ENCODE data around the gene NOP53.
"Not testable (repeated sequence)": the region's sequence is repeated elsewhere in the genome, so short reads cannot be mapped to it uniquely, and the experiment has no call there.

NOP53 gene

GRCh38 chr19:47754206-47755064, 9.1 kb downstream of the NOP53 start:
- no peak for DNase-seq (ENCODE audit: low read depth in 2 of 2)

- no peak for DNase-seq (ENCODE audit: low read depth in 2 of 2)
Measured at GRCh38 chr19:47755065-47755761, 9.9 kb downstream of the NOP53 start.

- DNase-seq (ENCODE audit: low read depth in 2 of 2), result no peak
Measured at GRCh38 chr19:47755762-47756626, 10.6 kb downstream of the NOP53 start.

DNA sequence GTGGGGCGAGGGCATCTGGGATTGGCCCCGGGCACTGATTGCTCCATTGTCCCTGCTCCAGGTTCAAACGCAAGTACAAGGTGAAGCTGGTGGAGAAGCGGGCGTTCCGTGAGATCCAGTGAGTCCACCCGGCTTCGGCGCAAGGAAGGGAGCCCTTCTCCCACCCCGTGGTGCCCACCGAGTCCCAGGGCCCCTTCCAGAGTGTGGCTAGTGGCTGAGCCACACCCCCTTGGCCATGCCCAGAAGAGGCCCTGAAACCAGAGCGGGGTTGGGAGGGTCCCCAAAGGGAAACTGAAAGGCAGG, 11.2 kb downstream of the NOP53 start:
- no peak for DNase-seq (ENCODE audit: low read depth in 2 of 2)

- DNase-seq (ENCODE audit: low read depth in 2 of 2), result no peak
Measured at GRCh38 chr19:47756953-47757608, 11.7 kb downstream of the NOP53 start.

DNA sequence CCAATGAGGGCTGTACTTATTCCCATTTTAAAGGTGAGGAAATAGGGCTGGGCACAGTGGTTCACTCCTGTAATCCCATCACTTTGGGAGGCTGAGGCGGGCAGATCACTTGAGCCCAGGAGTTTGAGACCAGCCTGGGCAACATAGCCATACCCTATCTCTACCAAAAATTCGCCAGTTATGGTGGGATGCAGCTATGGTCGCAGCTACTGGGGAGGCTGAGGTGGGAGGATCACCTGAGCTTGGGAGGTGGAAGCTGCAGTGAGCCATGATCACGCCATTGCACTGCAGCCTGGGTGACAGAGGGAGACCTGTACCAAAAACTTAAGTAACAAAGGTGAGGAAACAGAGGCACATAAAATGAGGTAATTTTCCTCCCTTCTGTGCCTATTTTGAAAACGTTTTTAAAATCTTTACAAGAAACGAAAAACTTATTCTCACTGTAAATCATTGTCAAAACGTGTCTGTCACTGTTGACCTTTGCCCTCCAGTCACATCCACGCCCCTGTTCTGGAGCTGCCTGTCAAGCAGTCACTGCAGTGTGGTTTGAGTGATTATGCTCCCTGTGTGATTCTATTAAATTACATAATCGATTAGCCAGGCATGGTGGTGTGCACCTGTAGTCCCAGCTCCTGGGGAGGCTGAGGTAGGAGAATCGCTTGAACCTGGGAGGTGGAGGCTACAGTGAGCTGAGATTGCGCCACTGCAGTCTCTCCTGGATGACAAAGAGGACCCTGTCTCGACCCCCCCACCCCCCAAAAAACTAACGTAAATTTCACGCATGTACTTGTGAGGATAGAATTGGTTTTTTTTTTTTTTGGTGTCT, 12.5 kb downstream of the NOP53 start:
- no peak for DNase-seq (ENCODE audit: low read depth in 2 of 2)

DNA sequence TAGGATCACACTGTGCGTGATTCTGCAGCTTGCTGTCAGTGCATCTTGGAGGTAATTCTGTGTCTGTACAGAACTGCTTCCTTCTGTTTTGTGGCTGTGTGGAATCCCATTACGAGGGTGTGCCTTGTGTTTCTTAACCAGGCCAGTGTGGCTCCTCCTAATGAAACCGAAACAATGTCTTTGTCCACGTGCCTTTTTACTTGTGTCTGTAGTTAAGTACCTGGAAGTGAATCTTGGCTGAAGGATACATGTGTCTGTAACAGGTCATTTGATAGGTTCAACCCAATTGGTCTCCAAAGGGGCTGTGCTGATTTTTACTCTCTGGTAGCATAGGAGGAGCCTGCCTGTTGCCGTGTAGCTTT, 13.1 kb downstream of the NOP53 start:
- DNase-seq (ENCODE audit: low read depth in 2 of 2), result no peak

GRCh38 chr19:47760632-47760999, 15.3 kb downstream of the NOP53 start:
- DNase-seq (ENCODE audit: low read depth in 2 of 2), result no peak

GRCh38 chr19:47761566-47761965, 16.2 kb downstream of the NOP53 start:
- DNase-seq (ENCODE audit: low read depth in 2 of 2), result no peak

GRCh38 chr19:47762151-47762550, 16.8 kb downstream of the NOP53 start:
- DNase-seq (ENCODE audit: low read depth in 2 of 2), result no peak

GRCh38 chr19:47762615-47763308, 17.4 kb downstream of the NOP53 start:
- DNase-seq (ENCODE audit: low read depth in 2 of 2), result no peak

GRCh38 chr19:47764705-47765104, 19.4 kb downstream of the NOP53 start:
- not testable (repeated sequence) for DNase-seq (ENCODE audit: low read depth in 2 of 2)

GRCh38 chr19:47765523-47766358, 20.4 kb downstream of the NOP53 start:
- DNase-seq (ENCODE audit: low read depth in 2 of 2), result peak in 1 of 2 experiments; percentile 20

- no peak for DNase-seq (ENCODE audit: low read depth in 2 of 2)
Measured at GRCh38 chr19:47766359-47766620, 20.9 kb downstream of the NOP53 start.

DNA sequence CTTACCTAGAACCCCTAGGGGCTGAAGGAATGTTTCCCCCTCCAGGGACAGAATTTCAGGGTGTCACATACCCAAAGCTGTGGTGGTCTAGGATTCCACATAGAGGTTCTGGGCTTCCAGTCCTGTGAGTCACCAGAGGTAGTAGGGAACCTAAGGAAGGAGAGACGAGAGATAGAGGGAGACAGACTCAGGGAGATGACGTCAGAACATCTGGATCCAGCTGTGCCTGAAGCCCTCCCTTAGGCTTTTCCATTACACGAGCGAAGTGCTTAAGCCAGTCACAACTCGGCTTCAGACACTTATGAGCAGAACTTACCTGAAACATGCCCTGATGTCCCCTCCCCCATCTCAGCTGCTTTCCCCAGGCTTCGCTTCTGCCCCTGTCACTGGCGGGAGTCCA, 21.3 kb downstream of the NOP53 start:
- DNase-seq (ENCODE audit: low read depth in 2 of 2), result no peak

DNA sequence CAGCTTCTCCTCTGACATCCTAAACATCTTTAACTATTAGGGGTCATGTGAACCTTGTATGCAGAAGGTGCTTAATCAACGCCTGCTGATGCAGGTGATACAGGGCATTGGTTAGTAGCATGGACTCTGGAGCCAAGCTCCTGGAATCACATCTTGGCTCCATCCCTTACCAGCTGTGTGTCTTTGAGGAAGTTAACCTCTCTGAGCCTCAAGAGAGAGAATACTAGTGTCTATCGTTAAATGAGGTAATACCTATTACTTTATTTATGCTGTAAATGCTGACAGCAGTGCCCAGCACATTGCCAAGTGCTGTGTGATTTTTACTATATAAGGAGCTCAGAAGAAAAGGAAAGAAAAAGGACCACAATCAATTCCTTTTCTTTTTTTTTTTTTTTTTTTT, 22.0 kb downstream of the NOP53 start:
- no peak for DNase-seq (ENCODE audit: low read depth in 2 of 2)

GRCh38 chr19:47768604-47769003, 23.3 kb downstream of the NOP53 start:
- no peak for DNase-seq (ENCODE audit: low read depth in 2 of 2)

DNA sequence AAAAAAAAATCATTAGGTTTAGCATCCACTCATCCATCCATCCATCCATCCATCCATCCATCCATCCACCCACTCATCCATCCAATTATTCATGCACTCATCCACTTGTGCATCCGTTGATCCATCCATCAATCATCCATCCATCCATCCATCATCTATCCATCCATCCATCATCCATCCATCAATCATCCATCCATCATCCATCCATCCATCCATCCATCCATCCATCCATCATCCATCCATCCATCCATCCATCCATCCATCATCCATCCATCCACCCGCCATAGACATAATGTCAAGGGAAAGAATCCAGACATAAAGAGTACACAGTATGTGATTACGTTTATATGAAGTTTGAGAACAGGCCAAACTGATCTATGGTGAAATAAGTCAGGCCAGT, 24.2 kb downstream of the NOP53 start:
- no peak for DNase-seq (ENCODE audit: low read depth in 2 of 2)

GRCh38 chr19:47771291-47771690, 25.9 kb downstream of the NOP53 start:
- DNase-seq (ENCODE audit: low read depth in 2 of 2), result not testable (repeated sequence)

- DNase-seq (ENCODE audit: low read depth in 2 of 2), result no peak
Measured at GRCh38 chr19:47776568-47776967, 31.2 kb downstream of the NOP53 start.
